ENCODE measurements around the gene ZNF416. TPM values are rescaled to one million over a fixed set of nuclear protein-coding genes. Genes with fewer than 3 reads are reported as not detected.

The ZNF416 gene
- 2.9 and 3.0 TPM in 2 replicates for total RNA-seq

DNA sequence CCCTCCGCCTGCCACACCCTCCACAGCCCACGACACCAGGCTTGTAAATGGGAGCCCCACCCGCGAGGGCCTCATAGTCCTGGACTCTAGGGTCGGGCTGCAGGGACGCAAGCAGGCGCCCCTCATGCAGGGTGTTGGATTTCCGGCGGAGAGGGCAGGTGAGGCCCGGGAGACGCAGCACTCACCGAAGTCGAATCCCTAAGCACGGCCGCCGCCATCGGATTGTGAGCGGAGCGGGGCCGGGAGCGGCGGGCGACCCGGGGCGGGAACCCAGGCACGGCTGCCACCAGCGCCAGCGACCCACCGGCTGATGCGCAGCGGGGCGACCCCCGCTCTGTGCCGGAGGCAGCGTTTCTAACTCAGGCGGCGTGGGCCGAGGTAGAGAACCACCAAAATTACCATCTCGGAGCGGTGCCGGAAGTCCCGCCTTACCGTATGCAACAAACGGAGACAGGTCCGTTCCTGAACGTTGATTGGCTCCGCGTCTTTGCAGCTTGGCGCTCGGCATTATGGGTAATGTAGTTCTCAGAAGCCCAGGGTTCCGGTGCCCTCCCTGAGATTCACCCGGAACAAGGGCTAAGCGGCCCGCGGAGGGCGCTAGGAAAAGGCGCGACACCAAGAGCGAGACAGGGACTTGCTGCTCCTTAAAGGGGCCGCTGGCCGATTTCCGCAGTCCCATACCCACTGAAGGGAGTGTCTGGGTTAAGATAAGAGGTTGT lies at the start of gene ZNF416:
TSS of gene ZNF416 (minus strand) at position 425 of the 719 bp plus-strand sequence. CDS start at position 218, 207 bp downstream.

DNA sequence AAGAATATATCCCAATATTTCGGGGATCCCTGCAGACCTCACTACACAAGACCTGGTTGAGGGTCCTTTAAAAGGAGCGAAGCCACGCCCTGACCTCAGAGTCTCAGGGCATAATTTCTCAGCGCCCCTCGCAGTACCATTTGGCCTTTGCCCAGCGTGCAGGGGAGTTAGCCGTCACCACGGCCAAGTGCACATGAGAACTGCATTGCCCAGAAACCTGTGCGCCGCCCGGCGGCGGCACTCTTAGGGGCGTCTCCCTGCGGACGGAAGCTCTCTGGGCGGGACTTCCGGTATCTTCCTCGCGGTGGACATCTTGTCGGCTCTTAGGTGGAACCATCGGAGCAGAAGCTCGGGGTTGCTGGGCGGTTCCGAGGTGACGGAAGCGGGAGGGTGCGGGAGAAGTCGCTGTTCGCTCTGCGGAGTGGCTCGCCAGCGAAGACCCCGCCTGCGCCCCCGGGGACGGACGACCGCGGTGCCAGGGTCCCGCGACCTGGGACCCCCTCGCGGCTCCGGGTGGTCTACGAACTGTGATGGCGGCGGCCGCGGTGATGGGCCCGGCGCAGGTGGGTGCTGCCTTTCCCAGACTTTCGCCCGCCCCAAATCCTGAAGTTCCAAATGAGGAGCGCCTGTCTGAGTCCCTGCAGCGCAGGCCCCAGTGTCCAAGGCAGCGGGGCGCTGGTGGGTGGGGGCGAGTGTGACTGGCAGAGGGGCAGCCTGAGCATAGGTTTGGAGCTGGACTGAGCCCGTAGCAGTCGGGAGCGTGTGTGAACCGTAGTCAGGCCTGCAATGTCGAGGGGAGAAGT lies 35.4 kb upstream of the ZNF416 start, which contains the start of gene ZNF134:
TSS of gene ZNF134 (plus strand) at position 302 of the 803 bp plus-strand sequence. CDS start 5,227 bp downstream, outside the sequence.

DNA sequence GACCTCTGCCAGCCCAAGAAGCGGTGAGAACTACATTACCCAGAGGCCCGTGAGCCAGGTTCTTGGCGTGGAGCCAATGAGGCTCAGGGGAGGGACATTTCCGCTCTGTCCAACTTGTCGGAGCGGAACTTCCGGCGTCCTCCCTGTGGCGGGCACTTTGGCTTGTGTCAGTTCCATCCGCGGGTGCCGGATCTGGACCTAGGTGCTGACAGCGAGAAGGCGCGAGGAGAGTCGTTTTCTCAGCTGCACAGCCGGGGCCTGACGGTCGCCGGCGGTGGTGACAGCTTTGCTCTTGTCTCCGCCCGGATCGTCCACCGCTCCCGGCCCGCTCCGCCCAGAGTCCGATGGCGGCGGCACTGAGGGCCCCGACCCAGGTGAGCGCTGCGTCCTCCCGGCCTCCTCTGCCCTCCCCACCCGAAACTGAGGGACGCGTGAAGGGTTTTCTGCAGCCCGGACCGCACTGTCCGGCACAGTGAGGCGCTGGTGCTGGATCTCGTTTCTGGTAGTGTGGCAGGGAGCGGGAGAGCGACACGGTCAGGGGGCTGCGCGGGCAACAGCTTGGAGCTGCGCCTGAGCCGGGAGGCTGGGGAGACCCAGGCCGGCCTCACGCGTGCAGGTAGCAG lies 21.2 kb upstream of the ZNF416 start, which contains the start of gene ZNF530:
TSS of gene ZNF530 (plus strand) at position 125 of the 623 bp plus-strand sequence. CDS start 4,461 bp downstream, outside the sequence.

DNA sequence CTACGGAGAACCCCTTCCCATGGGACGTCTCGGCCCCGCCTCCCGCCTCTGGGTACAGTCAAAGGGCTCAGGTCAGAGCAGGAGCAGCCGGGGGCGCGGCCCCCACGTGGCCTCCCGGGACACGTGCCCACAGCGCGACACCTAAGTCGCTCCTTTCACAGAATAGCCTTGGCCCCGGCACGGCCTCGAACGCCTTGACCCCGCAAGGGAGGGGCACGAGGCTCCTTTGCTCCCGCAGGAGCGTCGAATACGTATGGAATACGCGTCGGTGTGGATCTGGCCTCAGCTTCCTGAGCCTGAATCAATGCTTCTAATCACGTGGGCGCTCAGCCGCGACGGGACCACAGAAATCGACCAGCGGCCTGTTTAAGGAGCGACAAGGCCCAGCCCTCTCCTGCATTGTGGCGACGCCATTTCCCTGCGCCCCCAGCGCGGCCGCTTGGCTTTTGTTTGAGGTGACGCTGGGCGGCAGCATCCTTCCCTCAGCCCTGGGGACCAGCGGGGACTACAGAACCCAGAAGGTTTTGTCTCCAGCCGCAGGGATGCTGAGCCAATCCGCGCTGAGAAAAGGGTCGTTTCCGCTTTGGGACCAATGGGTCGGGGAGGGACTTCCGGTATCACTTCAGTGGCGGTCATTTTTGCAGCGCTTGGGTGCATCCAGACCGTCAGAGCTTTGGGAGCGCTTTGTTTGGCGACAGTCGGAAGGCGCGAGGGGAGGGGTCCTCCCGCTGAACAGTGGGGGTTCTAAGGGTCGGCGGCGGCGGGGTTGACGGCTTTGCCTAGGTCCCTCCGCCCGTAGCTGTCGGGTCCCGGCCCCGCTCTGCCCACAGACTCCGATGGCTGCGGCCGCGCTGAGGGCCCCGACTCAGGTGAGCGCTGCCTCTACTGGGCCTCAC lies 5.1 kb upstream of the ZNF416 start, which contains the start of gene ZIK1:
TSS of gene ZIK1 (plus strand) at position 625 of the 896 bp plus-strand sequence. CDS start at position 837, 212 bp downstream.

DNA sequence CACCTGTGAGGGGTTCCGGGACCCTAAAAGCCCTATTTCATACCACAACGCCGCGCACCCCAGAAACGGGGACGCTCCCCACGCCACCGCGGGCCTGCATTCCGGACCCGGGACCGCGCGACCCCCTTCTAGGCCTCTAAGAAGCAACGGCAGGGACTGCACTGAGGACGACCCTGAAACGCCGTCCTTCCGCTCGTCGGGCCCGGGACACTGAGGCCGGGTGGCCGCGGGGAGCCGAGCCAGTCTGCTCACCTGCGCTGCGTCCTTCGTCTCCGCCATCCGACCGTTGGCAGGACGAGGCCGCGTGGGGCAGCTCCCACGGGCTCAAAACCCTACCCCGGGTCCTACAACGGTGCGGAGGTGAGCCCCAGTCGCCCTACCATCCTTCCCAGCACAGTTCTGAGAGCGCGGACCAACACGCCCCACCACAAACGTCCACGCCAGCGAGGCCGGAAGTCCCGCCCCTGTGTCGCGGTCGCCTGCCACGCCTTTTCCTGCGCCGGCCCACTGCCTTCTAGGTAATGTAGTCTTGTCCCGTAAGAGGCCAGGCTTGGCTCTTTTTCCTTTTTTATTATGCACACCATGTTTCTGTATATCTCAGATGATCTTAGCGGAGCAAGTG lies 19.2 kb downstream of the ZNF416 start, which contains the start of gene ZNF550:
TSS of gene ZNF550 (minus strand) at position 460 of the 622 bp plus-strand sequence. CDS start at position 279, 181 bp downstream.

DNA sequence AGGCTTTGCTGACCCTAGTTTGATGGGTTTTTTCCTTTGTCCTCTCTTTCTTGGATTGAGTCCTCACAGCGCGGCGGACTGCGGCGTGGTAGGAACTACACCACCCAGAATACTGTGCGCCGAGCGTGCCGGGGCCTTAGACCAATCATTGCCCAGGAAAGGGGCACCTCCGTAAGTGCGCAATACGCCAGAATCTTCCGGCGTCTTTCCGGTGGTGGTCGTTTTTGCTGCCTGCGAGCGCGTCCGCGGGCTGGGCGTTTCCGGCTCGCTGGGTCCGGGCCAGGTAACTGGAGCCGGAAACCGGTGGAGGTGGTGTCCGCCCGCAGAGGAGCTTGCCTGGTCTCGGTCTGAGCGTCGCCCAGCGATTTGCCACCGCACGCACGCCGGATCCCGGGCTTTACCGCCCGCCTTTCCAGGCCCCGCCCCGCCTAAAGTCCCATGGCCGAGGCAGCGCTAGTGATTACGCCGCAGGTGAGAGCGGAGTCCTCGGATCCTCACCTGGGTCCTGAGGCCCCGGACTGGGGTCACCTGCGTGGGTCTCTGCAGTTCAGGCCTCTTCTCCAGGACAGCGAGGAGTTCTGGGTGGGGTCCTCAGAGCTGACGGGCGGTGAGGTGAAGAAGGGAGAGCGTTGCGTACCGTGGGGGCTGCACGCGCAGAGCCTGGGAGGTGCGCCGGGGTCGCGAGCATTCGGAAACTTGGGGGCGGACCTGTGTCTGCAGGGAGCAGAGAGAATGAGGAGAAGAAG lies 51.4 kb downstream of the ZNF416 start, which contains the start of gene ZNF549:
TSS of gene ZNF549 (plus strand) at position 221 of the 746 bp plus-strand sequence. CDS start at position 439, 218 bp downstream.

Other genes with a start within 250 kb of the ZNF416 start
- gene ZNF304, start 227.6 kb downstream of the ZNF416 start, total RNA-seq = 4.3 TPM in 2 replicates
- 21.3 and 23.6 TPM in 2 replicates for gene TRAPPC2B, start 215.4 kb downstream of the ZNF416 start, total RNA-seq
- 0.53 and 1.6 TPM in 2 replicates for gene ZNF547, start 215.4 kb downstream of the ZNF416 start, total RNA-seq
- gene ZNF548, start 189.1 kb downstream of the ZNF416 start, total RNA-seq = 5.0 and 6.9 TPM in 2 replicates
- 3.2 and 3.5 TPM in 2 replicates for gene ZNF17, start 167.8 kb downstream of the ZNF416 start, total RNA-seq
- 3.1 and 11.3 TPM in 2 replicates for gene ZNF749, start 143.6 kb downstream of the ZNF416 start, total RNA-seq
- gene VN1R1, start 121.8 kb downstream of the ZNF416 start, total RNA-seq = not detected in 2 replicates
- gene ZNF772, start 101.3 kb downstream of the ZNF416 start, total RNA-seq = 10.5 and 15.0 TPM in 2 replicates
- 4.2 and 9.5 TPM in 2 replicates for gene ZNF419, start 91.2 kb downstream of the ZNF416 start, total RNA-seq
- 1.7 and 5.9 TPM in 2 replicates for gene ZNF773, start 79.0 kb downstream of the ZNF416 start, total RNA-seq
- gene ZNF549, start 51.6 kb downstream of the ZNF416 start, total RNA-seq = 0.93 and 1.6 TPM in 2 replicates
- 2.5 and 4.1 TPM in 2 replicates for gene ZNF550, start 19.0 kb downstream of the ZNF416 start, total RNA-seq
- gene ZIK1, start 5.2 kb upstream of the ZNF416 start, total RNA-seq = 2.8 and 3.2 TPM in 2 replicates
- gene ZNF530, start 21.0 kb upstream of the ZNF416 start, total RNA-seq = 4.1 and 7.9 TPM in 2 replicates
- 7.3 and 8.6 TPM in 2 replicates for gene ZNF134, start 35.3 kb upstream of the ZNF416 start, total RNA-seq
- 4.4 and 6.1 TPM in 2 replicates for gene ZNF211, start 54.3 kb upstream of the ZNF416 start, total RNA-seq
- gene ZSCAN4, start 90.0 kb upstream of the ZNF416 start, total RNA-seq = not detected in 2 replicates
- gene ZNF551, start 103.1 kb upstream of the ZNF416 start, total RNA-seq = 4.1 and 5.2 TPM in 2 replicates
- 0.33 and 0.34 TPM in 2 replicates for gene ZNF154, start 130.3 kb upstream of the ZNF416 start, total RNA-seq
- 2.6 and 3.1 TPM in 2 replicates for gene ZNF671, start 148.7 kb upstream of the ZNF416 start, total RNA-seq
- 7.9 and 14.7 TPM in 2 replicates for gene ZNF776, start 167.9 kb upstream of the ZNF416 start, total RNA-seq
- 4.8 and 5.1 TPM in 2 replicates for gene ZNF586, start 190.8 kb upstream of the ZNF416 start, total RNA-seq
- 4.7 and 7.6 TPM in 2 replicates for gene ZNF552, start 236.0 kb upstream of the ZNF416 start, total RNA-seq